Spleen (tissue), 7 donors: ENCODE measurements around the gene ARSB.

Experiments
- POLR2A ChIP-seq, 3 donors: fragments of 450-650 bp; IDR thresholded peaks; one replicate each; pipeline ENCODE4 v1.5.1; 2017; ENCODE audit warnings: antibody characterized with exemption in 3 of 3, mild to moderate bottlenecking in 1 of 3
- POLR2AphosphoS5 ChIP-seq, 3 donors: sonication (generic); formaldehyde crosslinking; IDR thresholded peaks; one replicate each; pipeline ENCODE4 v1.5.1; 2017; ENCODE audit warnings: antibody characterized with exemption in 3 of 3
- TF ChIP-seq, protein P1 (sequence below), 11 experiments: fragments of 200-600 bp in 7 of 11; fragments of 450-650 bp in 4 of 11; sonication (generic) in 4 of 11; IDR thresholded peaks in 8 of 11; conservative IDR thresholded peaks in 3 of 11; 1 replicate in 7 of 11; 2 replicates in 4 of 11; pipeline versions ENCODE4 v1.4.0 to v1.8.0; 2016 to 2021; ENCODE audit warnings: antibody characterized with exemption in 11 of 11, inconsistent platforms in 4 of 11, mild to moderate bottlenecking in 1 of 11
- donor health status: DM: no; HTN: no; CAD: no; lungs with moderate emphysema.
- donor health status: DM: no; HTN: no; CAD: no.
- donor health status: DM: no; HTN: no; CAD: no.

DNA sequence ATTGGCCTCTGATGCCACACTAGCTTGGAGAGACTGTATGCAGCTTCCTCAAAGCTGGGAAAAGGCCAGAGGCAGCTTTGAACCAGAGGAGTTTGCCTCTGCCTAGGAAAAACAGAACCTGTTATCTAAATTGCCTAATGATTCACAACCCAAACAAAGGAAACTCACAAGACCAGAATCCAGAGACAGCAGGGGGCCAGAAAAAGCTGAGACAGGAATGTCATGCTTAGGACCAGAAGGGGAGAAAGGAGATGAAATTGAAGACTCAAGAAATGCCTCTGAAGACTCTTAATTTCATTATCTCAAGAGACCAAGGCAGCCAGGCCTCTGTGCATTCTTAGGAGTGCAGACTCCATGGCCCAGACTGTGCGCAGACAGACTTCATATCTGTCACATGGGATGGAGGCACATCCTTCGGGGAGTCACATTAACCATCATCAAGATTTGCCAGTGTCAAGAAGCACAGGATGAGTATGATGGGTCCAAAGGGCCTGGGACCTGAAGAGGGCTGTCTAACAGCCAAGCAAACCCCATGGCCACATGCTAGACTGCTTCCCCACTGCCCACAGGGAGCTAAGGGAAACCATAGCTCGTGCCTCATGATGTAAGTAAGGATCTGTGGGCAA is 57.3 kb downstream of the ARSB start:
- no peak for TF ChIP-seq POLR2A (IDR thresholded peaks at IDR 0.05)
- TF ChIP-seq, protein P1, sequence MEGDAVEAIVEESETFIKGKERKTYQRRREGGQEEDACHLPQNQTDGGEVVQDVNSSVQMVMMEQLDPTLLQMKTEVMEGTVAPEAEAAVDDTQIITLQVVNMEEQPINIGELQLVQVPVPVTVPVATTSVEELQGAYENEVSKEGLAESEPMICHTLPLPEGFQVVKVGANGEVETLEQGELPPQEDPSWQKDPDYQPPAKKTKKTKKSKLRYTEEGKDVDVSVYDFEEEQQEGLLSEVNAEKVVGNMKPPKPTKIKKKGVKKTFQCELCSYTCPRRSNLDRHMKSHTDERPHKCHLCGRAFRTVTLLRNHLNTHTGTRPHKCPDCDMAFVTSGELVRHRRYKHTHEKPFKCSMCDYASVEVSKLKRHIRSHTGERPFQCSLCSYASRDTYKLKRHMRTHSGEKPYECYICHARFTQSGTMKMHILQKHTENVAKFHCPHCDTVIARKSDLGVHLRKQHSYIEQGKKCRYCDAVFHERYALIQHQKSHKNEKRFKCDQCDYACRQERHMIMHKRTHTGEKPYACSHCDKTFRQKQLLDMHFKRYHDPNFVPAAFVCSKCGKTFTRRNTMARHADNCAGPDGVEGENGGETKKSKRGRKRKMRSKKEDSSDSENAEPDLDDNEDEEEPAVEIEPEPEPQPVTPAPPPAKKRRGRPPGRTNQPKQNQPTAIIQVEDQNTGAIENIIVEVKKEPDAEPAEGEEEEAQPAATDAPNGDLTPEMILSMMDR (IDR thresholded peaks at IDR 0.05 in 8 of 11, conservative IDR thresholded peaks at IDR 0.05 in 3 of 11): no peak
- no peak for TF ChIP-seq POLR2AphosphoS5 (IDR thresholded peaks at IDR 0.05)
